ENCODE measurements around the gene MOB3A.
"Not testable (repeated sequence)": the region's sequence is repeated elsewhere in the genome, so short reads cannot be mapped to it uniquely, and the experiment has no call there.

Gene MOB3A

GRCh38 chr19:2086695-2087620, 9.2 kb downstream of the MOB3A start:
- H3K4me3 ChIP-seq (ENCODE audit: low read depth in 1 of 2, low read length in 2 of 2) = not testable (repeated sequence)
- peaks cover 7 to 52% of the 10 kb centered on the region in 2 donors for H3K4me1 ChIP-seq (ENCODE audit: control insufficient read depth in 1 of 2, insufficient read depth in 2 of 2, low read length in 2 of 2)

DNA sequence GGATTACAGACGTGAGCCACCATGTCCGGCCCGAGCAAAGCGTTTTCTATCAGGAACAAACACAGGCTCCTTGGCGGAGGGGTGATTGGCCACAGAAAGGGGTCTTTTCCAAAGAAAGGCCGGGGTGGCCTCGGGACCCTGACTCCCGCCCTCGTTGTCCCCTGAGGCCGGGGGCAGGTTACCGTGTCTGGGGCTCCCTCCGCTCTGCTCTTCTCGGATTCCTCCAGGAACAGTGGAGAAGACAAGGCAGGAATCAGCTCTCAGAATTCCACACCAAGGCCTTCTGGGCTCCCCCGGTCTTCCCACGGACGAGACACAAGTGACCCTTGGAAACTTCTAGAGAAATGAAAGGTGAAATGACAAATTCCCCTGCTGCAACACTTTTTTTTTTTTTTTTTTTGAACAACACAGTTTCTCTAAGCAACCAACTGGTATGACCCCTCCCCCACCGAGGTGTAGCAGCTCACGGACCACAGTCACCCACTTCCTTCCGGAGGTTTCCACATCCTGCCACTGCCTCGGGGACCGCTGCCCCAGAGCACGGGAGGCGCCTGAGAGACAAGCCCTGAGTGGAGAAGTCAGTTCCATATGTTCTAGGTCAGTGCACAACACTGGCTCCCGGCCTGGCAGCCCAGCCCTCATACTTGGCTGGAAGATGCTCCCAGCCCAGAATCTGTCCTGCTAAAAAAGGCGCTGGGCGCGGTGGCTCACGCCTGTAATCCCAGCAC, 11.0 kb downstream of the MOB3A start:
- Histone ChIP-seq H3K27me3 (ENCODE audit: low read depth, low read length) (no peaks in the 10 kb centered on the region), H3K27ac (ENCODE audit: low read length) (peak overlapping the region; percentile 54), H3K36me3 (ENCODE audit: control insufficient read depth in 1 of 2, insufficient read depth in 2 of 2, low read length in 2 of 2) (peaks cover 0 to 21% of the 10 kb centered on the region in 2 donors), H3K9me3 (ENCODE audit: control insufficient read depth in 1 of 2, low read length in 2 of 2) (no peaks in the 10 kb centered on the region), H3K4me3 (ENCODE audit: low read depth in 1 of 2, low read length in 2 of 2) (peak overlapping the region; percentile 33 to 38), H3K4me1 (ENCODE audit: control insufficient read depth in 1 of 2, insufficient read depth in 2 of 2, low read length in 2 of 2) (peaks cover 0 to 44% of the 10 kb centered on the region in 2 donors)

More at GRCh38 chr19:2086695-2087620, 9.2 kb downstream of the MOB3A start:
- peak overlapping the region; percentile 31 for H3K27ac ChIP-seq (ENCODE audit: low read length)
- not testable (repeated sequence) for H3K9me3 ChIP-seq (ENCODE audit: control insufficient read depth in 1 of 2, low read length in 2 of 2); H3K27me3 ChIP-seq (ENCODE audit: low read depth, low read length)
- H3K36me3 ChIP-seq (ENCODE audit: control insufficient read depth in 1 of 2, insufficient read depth in 2 of 2, low read length in 2 of 2) = peaks cover 0 to 17% of the 10 kb centered on the region in 2 donors

DNA sequence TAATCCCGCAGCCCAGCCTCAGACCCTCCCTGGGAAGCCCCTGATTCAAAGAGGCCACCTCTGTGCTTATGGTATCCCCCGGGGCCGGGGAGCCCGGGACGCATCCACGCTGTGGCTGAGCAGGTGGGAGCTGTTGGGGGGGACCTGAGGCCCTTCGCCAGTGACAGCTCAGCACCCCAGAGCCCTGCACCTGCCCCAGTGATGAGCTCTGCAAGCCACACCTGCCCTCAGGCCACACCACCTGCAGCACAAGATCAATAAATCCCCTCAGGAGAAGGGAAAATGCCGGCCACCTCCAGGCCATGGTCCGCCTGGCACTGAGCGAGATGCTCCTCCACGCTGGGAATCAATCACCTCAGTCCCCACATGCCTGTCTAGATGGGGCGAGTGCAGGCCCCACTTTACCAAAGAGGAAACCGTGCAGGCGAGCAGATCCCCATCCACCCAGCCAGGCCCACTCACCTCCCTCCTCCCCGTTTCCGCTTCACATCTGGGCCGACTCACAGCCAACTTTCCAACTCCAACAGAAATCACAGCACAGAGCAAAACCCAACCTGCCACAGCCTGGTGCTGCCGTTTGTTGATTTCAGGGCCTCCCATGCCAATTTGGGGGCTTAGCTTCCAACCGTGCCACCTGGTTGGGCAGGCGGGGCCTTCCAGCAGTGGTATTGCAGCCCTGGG, 12.8 kb downstream of the MOB3A start:
- H3K27me3 ChIP-seq (ENCODE audit: low read depth, low read length) = no peaks in the 10 kb centered on the region
- peak overlapping the region; percentile 51 for H3K27ac ChIP-seq (ENCODE audit: low read length)
- H3K4me1 ChIP-seq (ENCODE audit: control insufficient read depth in 1 of 2, insufficient read depth in 2 of 2, low read length in 2 of 2) = peaks cover 0 to 38% of the 10 kb centered on the region in 2 donors
- H3K4me3 ChIP-seq (ENCODE audit: low read depth in 1 of 2, low read length in 2 of 2) = peak overlapping the region; percentile 33 to 53
- H3K36me3 ChIP-seq (ENCODE audit: control insufficient read depth in 1 of 2, insufficient read depth in 2 of 2, low read length in 2 of 2) = peaks cover 0 to 38% of the 10 kb centered on the region in 2 donors
- no peaks in the 10 kb centered on the region for H3K9me3 ChIP-seq (ENCODE audit: control insufficient read depth in 1 of 2, low read length in 2 of 2)

GRCh38 chr19:2081873-2082810, 14.0 kb downstream of the MOB3A start:
- Histone ChIP-seq H3K27ac (ENCODE audit: low read length) (no peak overlapping the region), H3K4me1 (ENCODE audit: control insufficient read depth in 1 of 2, insufficient read depth in 2 of 2, low read length in 2 of 2) (peaks cover 0 to 31% of the 10 kb centered on the region in 2 donors), H3K36me3 (ENCODE audit: control insufficient read depth in 1 of 2, insufficient read depth in 2 of 2, low read length in 2 of 2) (peaks cover 0 to 50% of the 10 kb centered on the region in 2 donors), H3K27me3 (ENCODE audit: low read depth, low read length) (no peaks in the 10 kb centered on the region), H3K4me3 (ENCODE audit: low read depth in 1 of 2, low read length in 2 of 2) (no peak overlapping the region), H3K9me3 (ENCODE audit: control insufficient read depth in 1 of 2, low read length in 2 of 2) (no peaks in the 10 kb centered on the region)

DNA sequence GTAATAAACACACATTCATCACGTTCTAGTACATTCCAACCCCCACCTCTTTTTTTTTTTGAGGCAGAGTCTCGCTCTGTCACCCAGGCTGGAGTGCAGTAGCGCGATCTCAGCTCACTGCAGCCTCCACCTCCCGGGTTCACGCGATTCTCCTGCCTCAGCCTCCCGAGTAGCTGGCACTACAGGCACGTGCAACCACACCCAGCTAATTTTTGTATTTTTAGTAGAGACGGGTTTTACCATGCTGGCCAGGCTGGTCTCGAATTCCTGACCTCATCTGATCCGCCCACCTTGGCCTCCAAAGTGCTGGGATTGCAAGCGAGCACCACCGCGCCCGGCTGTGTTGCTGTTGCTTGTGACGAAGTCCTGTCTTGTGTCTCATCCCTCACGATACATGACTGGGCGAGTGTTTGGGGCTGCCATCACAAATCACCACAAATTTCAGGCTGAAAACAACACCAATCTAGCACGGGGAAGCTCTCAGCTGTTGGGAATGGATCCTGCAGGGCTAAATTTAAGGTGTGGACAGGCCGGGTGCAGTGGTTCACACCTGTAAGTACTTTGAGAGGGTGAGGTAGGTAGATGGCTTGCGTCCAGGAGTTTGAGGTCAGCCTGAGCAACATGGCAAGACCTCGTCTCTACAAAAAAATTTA, 15.7 kb downstream of the MOB3A start:
- Histone ChIP-seq H3K27me3 (ENCODE audit: low read depth, low read length) (no peaks in the 10 kb centered on the region), H3K36me3 (ENCODE audit: control insufficient read depth in 1 of 2, insufficient read depth in 2 of 2, low read length in 2 of 2) (peaks cover 7 to 64% of the 10 kb centered on the region in 2 donors), H3K4me3 (ENCODE audit: low read depth in 1 of 2, low read length in 2 of 2) (no peak overlapping the region), H3K4me1 (ENCODE audit: control insufficient read depth in 1 of 2, insufficient read depth in 2 of 2, low read length in 2 of 2) (peaks cover 0 to 30% of the 10 kb centered on the region in 2 donors), H3K9me3 (ENCODE audit: control insufficient read depth in 1 of 2, low read length in 2 of 2) (no peaks in the 10 kb centered on the region), H3K27ac (ENCODE audit: low read length) (no peak overlapping the region)

- no peaks in the 10 kb centered on the region for H3K27me3 ChIP-seq (ENCODE audit: low read depth, low read length)
- no peak overlapping the region for H3K4me3 ChIP-seq (ENCODE audit: low read depth in 1 of 2, low read length in 2 of 2)
- H3K36me3 ChIP-seq (ENCODE audit: control insufficient read depth in 1 of 2, insufficient read depth in 2 of 2, low read length in 2 of 2) = peaks cover 11 to 67% of the 10 kb centered on the region in 2 donors
- H3K9me3 ChIP-seq (ENCODE audit: control insufficient read depth in 1 of 2, low read length in 2 of 2) = no peaks in the 10 kb centered on the region
- no peak overlapping the region for H3K27ac ChIP-seq (ENCODE audit: low read length)
- H3K4me1 ChIP-seq (ENCODE audit: control insufficient read depth in 1 of 2, insufficient read depth in 2 of 2, low read length in 2 of 2) = peaks cover 0 to 26% of the 10 kb centered on the region in 2 donors
These were observed 16.2 kb downstream of the MOB3A start for GRCh38 chr19:2079865-2080301.

GRCh38 chr19:2079076-2079864, 16.9 kb downstream of the MOB3A start:
- Histone ChIP-seq H3K27ac (ENCODE audit: low read length) (no peak overlapping the region), H3K36me3 (ENCODE audit: control insufficient read depth in 1 of 2, insufficient read depth in 2 of 2, low read length in 2 of 2) (peaks cover 11 to 66% of the 10 kb centered on the region in 2 donors), H3K4me3 (ENCODE audit: low read depth in 1 of 2, low read length in 2 of 2) (no peak overlapping the region), H3K9me3 (ENCODE audit: control insufficient read depth in 1 of 2, low read length in 2 of 2) (no peaks in the 10 kb centered on the region), H3K27me3 (ENCODE audit: low read depth, low read length) (no peaks in the 10 kb centered on the region), H3K4me1 (ENCODE audit: control insufficient read depth in 1 of 2, insufficient read depth in 2 of 2, low read length in 2 of 2) (peaks cover 0 to 26% of the 10 kb centered on the region in 2 donors)

DNA sequence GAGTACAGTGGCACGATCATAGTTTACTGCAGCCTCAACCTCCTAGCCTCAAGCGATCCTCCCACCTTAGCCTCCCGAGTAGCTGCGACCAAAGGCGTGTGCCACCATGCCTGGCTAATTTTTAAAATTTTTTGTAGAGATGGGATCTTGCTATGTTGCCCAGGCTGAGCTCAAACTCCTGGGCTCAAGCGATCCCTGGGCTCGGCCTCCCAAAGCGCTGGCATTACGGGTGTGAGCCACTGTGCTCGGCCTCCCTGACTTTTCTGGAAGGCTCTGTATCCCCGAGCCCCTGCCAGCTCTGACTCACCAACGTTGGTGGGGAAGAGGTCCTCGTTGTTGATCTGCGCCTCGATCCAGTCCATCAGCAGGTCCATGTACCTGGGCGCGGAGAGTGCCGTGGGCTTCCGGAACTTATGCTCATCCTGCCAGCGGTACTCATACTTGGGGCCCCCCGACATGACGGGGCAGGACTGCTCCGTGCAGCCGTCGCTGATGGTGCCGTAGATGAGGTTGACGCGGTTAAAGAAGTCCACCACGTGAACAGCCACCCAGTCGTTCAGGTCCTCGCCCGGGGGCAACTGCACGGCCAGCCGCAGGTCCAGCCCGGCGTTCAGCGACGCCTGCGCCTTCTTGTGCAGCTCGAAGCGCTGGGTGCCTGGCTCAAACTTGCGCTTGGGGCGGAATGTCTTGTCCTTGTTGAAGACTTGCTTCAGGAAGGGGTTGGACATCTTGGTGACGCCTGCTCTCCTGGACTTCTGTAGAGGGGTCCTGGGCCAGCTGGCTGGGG, 18.1 kb downstream of the MOB3A start:
- Histone ChIP-seq H3K27me3 (ENCODE audit: low read depth, low read length) (no peaks in the 10 kb centered on the region), H3K27ac (ENCODE audit: low read length) (no peak overlapping the region), H3K36me3 (ENCODE audit: control insufficient read depth in 1 of 2, insufficient read depth in 2 of 2, low read length in 2 of 2) (peaks cover 17 to 64% of the 10 kb centered on the region in 2 donors), H3K9me3 (ENCODE audit: control insufficient read depth in 1 of 2, low read length in 2 of 2) (no peaks in the 10 kb centered on the region), H3K4me3 (ENCODE audit: low read depth in 1 of 2, low read length in 2 of 2) (no peak overlapping the region), H3K4me1 (ENCODE audit: control insufficient read depth in 1 of 2, insufficient read depth in 2 of 2, low read length in 2 of 2) (peaks cover 0 to 23% of the 10 kb centered on the region in 2 donors)

DNA sequence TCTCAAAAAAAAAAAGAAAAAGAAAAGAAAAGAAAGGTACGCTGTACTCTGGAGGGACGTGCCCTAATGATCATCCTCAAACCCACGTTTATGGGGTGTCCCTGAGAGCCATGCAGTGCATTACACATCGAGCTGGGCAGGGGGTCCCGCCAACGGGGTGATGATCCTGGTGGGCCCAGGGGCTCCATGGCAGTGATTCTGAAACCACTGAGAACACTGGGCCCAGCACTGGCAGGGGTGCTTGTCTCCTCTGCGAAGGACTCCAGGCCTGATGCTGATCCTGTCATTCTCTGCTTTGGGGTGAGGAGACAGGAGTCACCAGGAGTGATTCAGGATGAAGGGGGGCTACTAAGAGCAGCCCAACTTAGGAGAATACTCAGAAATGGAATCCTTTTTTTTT, 18.7 kb downstream of the MOB3A start:
- H3K36me3 ChIP-seq (ENCODE audit: control insufficient read depth in 1 of 2, insufficient read depth in 2 of 2, low read length in 2 of 2) = peaks cover 23 to 69% of the 10 kb centered on the region in 2 donors

More for the DNA sequence above, 18.7 kb downstream of the MOB3A start:
- no peaks in the 10 kb centered on the region for H3K9me3 ChIP-seq (ENCODE audit: control insufficient read depth in 1 of 2, low read length in 2 of 2)
- no peak overlapping the region for H3K27ac ChIP-seq (ENCODE audit: low read length)
- H3K4me1 ChIP-seq (ENCODE audit: control insufficient read depth in 1 of 2, insufficient read depth in 2 of 2, low read length in 2 of 2) = peaks cover 0 to 20% of the 10 kb centered on the region in 2 donors
- H3K4me3 ChIP-seq (ENCODE audit: low read depth in 1 of 2, low read length in 2 of 2) = no peak overlapping the region
- no peaks in the 10 kb centered on the region for H3K27me3 ChIP-seq (ENCODE audit: low read depth, low read length)
